Measurements from ENCODE around the gene SMIM44.
"Not testable (repeated sequence)": the region's sequence is repeated elsewhere in the genome, so short reads cannot be mapped to it uniquely, and the experiment has no call there.

Gene SMIM44

GRCh38 chr19:3483226-3483628 lies at the start of gene SMIM44:
Gene SMIM44 (minus strand): TSS chr19:3483441. CDS start chr19:3483403, 38 bp downstream.
- no peak for DNase-seq (ENCODE audit: low read depth)

- DNase-seq (ENCODE audit: low read depth): no peak
These were observed 49.8 kb upstream of the SMIM44 start for GRCh38 chr19:3533033-3533432.

GRCh38 chr19:3532154-3532786 lies 49.0 kb upstream of the SMIM44 start:
- no peak for DNase-seq (ENCODE audit: low read depth)

GRCh38 chr19:3531716-3532115 lies 48.5 kb upstream of the SMIM44 start:
- DNase-seq (ENCODE audit: low read depth): no peak

GRCh38 chr19:3530389-3530788 lies 47.1 kb upstream of the SMIM44 start:
- DNase-seq (ENCODE audit: low read depth): no peak

- DNase-seq (ENCODE audit: low read depth): not testable (repeated sequence)
These were observed 46.1 kb upstream of the SMIM44 start for GRCh38 chr19:3529299-3529698.

- DNase-seq (ENCODE audit: low read depth): no peak
These were observed 45.4 kb upstream of the SMIM44 start for GRCh38 chr19:3528539-3529211.

GRCh38 chr19:3528080-3528479 lies 44.8 kb upstream of the SMIM44 start:
- DNase-seq (ENCODE audit: low read depth): no peak

GRCh38 chr19:3527238-3527910 lies 44.1 kb upstream of the SMIM44 start:
- DNase-seq (ENCODE audit: low read depth): no peak

- no peak for DNase-seq (ENCODE audit: low read depth)
These were observed 43.4 kb upstream of the SMIM44 start for GRCh38 chr19:3526507-3527237.

- no peak for DNase-seq (ENCODE audit: low read depth)
These were observed 41.7 kb upstream of the SMIM44 start for GRCh38 chr19:3524904-3525451.

GRCh38 chr19:3524078-3524842 lies 41.0 kb upstream of the SMIM44 start:
- no peak for DNase-seq (ENCODE audit: low read depth)

- no peak for DNase-seq (ENCODE audit: low read depth)
These were observed 40.3 kb upstream of the SMIM44 start for GRCh38 chr19:3523361-3524077.

GRCh38 chr19:3522421-3523360 lies 39.5 kb upstream of the SMIM44 start:
- no peak for DNase-seq (ENCODE audit: low read depth)

- DNase-seq (ENCODE audit: low read depth): no peak
These were observed 37.8 kb upstream of the SMIM44 start for GRCh38 chr19:3521104-3521445.

GRCh38 chr19:3520166-3521103 lies 37.2 kb upstream of the SMIM44 start:
- DNase-seq (ENCODE audit: low read depth): no peak

GRCh38 chr19:3519126-3519525 lies 35.9 kb upstream of the SMIM44 start:
- no peak for DNase-seq (ENCODE audit: low read depth)

GRCh38 chr19:3518659-3519058 lies 35.4 kb upstream of the SMIM44 start:
- DNase-seq (ENCODE audit: low read depth): no peak

- no peak for DNase-seq (ENCODE audit: low read depth)
These were observed 35.0 kb upstream of the SMIM44 start for GRCh38 chr19:3518255-3518654.

All from activated T-helper 1 cell treated with Interleukin-2 at 50 U/mL for 16 hours (primary cell).